Choroid plexus epithelial cell (primary cell): ENCODE measurements around the gene DLX6.
"Not testable (repeated sequence)": the region's sequence is repeated elsewhere in the genome, so short reads cannot be mapped to it uniquely, and the experiment has no call there.

Source experiments
- DNase-seq: peaks from one replicate; pipeline ENCODE4 v3.0.0-alpha.2; 2010; ENCODE audit warnings: low read depth
- H3K4me3 ChIP-seq: 2 replicates; pipeline ENCODE4 v1.5.1; 2011; ENCODE audit warnings: low read depth, mild to moderate bottlenecking, control low read depth, low read length, moderate library complexity
- TF ChIP-seq, protein P1 (sequence below): conservative IDR thresholded peaks from 2 replicates; pipeline ENCODE4 v1.5.1; 2011; ENCODE audit warnings: low read depth, mild to moderate bottlenecking, control low read depth, inconsistent platforms, low read length, moderate library complexity

The DLX6 gene

DNA sequence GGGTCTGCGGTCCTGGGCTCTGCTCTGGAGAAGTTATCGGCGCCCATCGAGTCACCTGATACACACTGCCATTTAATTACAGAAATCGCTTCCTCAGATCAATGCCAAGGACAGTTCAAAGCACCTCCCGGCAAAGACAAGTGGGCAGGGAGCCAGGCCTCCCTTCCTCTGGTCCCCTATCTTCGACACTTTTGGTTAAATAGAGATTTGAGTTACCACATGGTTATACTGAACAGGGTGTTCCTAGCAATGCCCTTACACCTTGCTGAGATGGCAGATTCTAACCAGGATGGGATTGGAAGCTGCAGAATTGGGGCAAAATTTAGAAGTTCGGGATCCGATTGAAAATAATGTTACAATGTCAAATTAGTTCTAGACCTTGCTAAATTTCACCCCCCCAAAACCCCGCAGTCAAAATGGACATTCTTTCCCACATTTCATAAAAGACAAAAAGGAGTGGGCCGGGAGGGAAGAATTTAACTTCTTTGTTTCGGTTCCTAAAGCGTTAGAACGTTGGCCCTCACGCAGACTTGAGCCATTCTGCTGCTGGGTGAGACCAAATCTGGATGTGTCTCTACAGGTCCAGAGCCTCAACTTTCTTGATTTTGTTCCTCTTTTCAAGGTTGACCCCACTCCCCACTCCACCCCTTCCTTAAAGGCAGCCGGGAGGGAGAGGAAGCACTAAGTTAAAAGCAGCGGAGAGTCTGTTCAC lies 21.5 kb downstream of the DLX6 start:
- H3K4me3 ChIP-seq: peak overlapping the region; percentile 24
- no peak for DNase-seq

DNA sequence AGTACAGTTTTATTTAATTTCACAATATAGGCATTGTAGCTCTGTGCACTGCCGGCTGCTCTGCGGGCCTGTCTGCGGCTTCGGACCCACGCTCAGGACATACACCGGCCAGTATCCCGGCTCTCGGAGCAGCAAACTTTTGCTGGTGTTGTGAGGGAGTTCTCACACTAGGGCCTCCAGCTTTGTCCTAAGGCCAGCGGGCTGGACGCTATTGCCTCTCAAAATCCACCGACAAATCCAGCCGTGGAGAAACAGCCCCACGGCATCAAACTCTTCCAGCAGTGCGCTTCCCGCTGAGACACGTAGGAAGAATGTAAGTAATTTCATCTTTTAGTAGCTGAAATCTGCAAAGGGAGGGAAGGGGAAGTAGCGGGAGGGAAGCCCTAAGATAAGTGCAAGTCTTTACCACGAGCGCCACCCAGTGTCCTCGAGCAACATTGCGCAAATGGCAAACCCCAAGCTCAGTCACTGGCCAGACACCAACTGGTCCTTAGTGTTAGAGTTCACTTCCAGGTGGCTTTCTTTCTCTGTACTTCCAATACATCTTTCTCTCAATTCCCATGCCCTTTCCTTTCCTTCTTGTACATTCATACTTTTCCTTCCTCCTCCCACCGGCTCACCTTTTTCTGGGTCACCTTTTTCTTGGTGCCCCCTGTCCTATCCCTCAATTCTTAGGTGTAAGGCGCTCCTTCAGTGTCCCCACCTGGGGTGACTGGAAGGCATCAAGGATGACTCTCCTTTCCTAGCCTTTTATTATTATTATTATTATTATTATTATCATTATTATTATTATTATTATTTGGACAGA lies 22.3 kb downstream of the DLX6 start:
- TF ChIP-seq, protein P1, sequence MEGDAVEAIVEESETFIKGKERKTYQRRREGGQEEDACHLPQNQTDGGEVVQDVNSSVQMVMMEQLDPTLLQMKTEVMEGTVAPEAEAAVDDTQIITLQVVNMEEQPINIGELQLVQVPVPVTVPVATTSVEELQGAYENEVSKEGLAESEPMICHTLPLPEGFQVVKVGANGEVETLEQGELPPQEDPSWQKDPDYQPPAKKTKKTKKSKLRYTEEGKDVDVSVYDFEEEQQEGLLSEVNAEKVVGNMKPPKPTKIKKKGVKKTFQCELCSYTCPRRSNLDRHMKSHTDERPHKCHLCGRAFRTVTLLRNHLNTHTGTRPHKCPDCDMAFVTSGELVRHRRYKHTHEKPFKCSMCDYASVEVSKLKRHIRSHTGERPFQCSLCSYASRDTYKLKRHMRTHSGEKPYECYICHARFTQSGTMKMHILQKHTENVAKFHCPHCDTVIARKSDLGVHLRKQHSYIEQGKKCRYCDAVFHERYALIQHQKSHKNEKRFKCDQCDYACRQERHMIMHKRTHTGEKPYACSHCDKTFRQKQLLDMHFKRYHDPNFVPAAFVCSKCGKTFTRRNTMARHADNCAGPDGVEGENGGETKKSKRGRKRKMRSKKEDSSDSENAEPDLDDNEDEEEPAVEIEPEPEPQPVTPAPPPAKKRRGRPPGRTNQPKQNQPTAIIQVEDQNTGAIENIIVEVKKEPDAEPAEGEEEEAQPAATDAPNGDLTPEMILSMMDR: peak; percentile 98
- peak; percentile 91 for DNase-seq
- H3K4me3 ChIP-seq: peak overlapping the region; percentile 24

More for the DNA sequence above, 21.5 kb downstream of the DLX6 start:
- TF ChIP-seq, protein P1: no peak

DNA sequence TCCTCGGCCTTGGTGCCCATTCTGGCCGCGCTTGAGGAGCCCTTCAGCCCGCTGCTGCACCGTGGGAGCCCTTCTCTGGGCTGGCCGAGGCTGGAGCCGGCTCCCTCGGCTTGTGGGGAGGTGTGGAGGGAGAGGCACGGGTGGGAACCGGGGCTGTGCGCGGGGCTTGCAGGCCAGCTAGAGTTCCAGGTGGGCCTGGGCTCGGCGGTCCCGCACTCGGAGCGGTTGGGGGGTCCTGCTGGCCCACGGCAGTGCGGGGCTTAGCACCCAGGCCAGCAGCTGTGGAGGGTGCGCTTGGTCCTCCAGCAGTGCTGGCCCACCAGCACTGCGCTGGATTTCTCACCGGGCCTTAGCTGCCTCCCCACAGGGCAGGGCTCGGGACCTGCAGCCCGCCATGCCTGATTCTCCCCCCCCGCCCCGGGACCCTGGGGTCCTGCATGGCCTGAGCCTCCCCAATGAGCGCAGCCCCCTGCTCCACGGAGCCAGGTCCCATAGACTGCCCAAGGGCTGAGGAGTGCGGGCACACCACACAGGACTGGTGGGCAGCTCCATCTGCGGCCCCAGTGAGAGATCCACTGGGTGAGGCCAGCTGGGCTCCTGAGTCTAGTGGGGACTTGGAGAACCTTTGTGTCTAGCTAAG lies 29.0 kb downstream of the DLX6 start:
- not testable (repeated sequence) for H3K4me3 ChIP-seq, DNase-seq

DNA sequence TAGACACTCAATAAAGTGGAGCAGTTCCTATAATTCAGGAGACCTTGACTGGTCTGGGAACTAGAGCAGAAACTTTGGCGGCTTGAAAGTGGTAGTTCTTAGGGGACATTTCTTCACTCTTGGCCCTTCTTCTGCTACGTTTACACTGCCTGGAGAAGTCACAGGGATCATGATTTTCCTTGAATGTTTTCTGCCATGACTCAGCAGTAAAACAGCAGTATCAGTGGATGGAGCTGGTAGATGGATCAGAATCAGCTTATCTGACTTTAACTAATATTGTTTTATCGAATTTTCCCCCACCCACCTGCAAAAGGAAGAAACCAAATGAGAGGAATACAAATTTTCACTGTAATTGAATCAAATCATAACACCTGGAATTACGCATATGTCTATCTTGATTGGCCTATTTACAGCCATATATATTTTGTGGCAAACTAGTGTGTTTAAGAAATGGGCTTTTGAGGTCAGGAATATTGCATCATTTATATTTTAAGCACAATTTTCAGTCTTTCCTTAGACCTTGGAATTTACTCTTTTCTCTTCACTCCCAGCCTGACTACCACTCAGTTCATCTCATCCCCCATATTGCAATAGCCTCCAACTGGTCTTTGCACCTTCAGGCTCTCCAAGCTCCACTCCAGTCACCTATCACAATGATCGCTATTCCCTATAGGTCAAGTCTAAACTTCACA lies 34.2 kb downstream of the DLX6 start:
- H3K4me3 ChIP-seq: no peak overlapping the region
- no peak for DNase-seq
- TF ChIP-seq, protein P1: no peak

DNA sequence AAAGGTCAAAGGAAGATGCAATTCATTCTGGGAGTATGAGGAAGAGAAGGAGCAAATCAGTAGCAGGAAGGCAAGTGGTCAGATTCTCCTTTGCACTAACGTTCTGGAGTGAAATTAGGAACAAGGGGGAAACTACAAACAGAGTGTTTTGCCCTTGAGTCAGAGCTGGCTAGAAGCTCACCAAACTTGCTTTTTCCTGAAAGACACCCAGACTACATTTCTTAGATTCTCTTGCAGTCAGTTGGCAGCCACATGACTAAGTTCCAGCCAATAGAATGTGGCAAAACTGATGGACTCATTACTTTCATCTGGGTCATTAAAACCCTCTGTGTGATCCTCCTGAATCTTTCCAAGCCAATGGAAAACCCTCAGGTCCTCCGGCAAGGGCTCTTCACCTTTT lies 37.9 kb downstream of the DLX6 start:
- no peak for DNase-seq
- TF ChIP-seq, protein P1: no peak
- H3K4me3 ChIP-seq: no peak overlapping the region
